Spleen (tissue), 7 donors: ENCODE measurements around the gene NFASC.

Experiments
- CTCF ChIP-seq, 11 experiments: fragments of 200-600 bp in 7 of 11; fragments of 450-650 bp in 4 of 11; sonication (generic) in 4 of 11; IDR thresholded peaks in 8 of 11; conservative IDR thresholded peaks in 3 of 11; 1 replicate in 7 of 11; 2 replicates in 4 of 11; pipeline versions ENCODE4 v1.4.0 to v1.8.0; 2016 to 2021; ENCODE audit warnings: antibody characterized with exemption in 11 of 11, inconsistent platforms in 4 of 11, mild to moderate bottlenecking in 1 of 11
- POLR2A ChIP-seq, 3 donors: fragments of 450-650 bp; IDR thresholded peaks; one replicate each; pipeline ENCODE4 v1.5.1; 2017; ENCODE audit warnings: antibody characterized with exemption in 3 of 3, mild to moderate bottlenecking in 1 of 3
- POLR2AphosphoS5 ChIP-seq, 3 donors: sonication (generic); formaldehyde crosslinking; IDR thresholded peaks; one replicate each; pipeline ENCODE4 v1.5.1; 2017; ENCODE audit warnings: antibody characterized with exemption in 3 of 3
- donor health status: DM: no; HTN: no; CAD: no; lungs with moderate emphysema.
- donor health status: DM: no; HTN: no; CAD: no.
- donor health status: DM: no; HTN: no; CAD: no.

GRCh38 chr1:204944662-204945061 lies 74.0 kb downstream of the NFASC start:
- TF ChIP-seq POLR2A (IDR thresholded peaks at IDR 0.05) = no peak
- no peak for TF ChIP-seq CTCF (IDR thresholded peaks at IDR 0.05 in 8 of 11, conservative IDR thresholded peaks at IDR 0.05 in 3 of 11)
- no peak for TF ChIP-seq POLR2AphosphoS5 (IDR thresholded peaks at IDR 0.05)
